Measurements from ENCODE around the gene CCHCR1.

The CCHCR1 gene

GRCh38 chr6:31094389-31094881, 63.2 kb downstream of the CCHCR1 start:
- DNase-seq = no peak

- DNase-seq = no peak
Measured at GRCh38 chr6:31092769-31093505, 64.7 kb downstream of the CCHCR1 start.
